Right renal cortex interstitium (tissue), 3 donors: ENCODE measurements around the gene PCDH18. TPM values are rescaled to one million over a fixed set of nuclear protein-coding genes. Genes with fewer than 3 reads are reported as not detected.
"Not testable (repeated sequence)": the region's sequence is repeated elsewhere in the genome, so short reads cannot be mapped to it uniquely, and the experiment has no call there.

Experiments used
- DNase-seq, 3 donors: peaks; one replicate each; pipeline ENCODE4 v3.0.0-alpha.2; 2013; ENCODE audit warnings: low read depth in 3 of 3, low spot score in 2 of 3
- polyA plus RNA-seq, 3 donors: library from polyadenylated mRNA; unstranded; fragments of 120-200 nt; gene quantifications; one replicate each; pipeline ENCODE4 v1.2.1, GENCODE V29; 2013; ENCODE audit not compliant: insufficient read length in 3 of 3

The PCDH18 gene
- polyA plus RNA-seq, 3 donors: 186 to 215 (median 187) TPM

GRCh38 chr4:137531168-137531985 is 917 bp downstream of the PCDH18 start:
- DNase-seq: peak in 1 of 3 donors; percentile 54

DNA sequence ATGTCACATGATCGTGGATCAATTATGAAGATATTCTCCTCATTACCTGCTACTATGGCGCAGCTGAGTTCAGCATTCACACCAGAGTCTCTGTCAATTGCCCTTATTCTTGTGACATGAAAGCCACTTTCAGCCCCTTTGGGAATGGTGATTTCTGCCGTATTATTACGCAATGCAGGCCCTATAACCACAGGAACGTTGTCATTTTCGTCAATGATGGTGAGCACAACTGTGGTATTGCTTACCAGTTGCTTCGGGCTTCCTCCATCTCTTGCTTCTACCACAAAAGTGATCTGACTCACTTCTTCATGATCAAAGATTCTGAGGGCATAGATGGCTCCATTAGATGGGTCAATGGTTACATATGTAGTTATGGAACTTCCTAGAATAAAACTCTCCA is 2.1 kb downstream of the PCDH18 start:
- DNase-seq: no peak

- DNase-seq: no peak
Observed at GRCh38 chr4:137529432-137529831, 2.9 kb downstream of the PCDH18 start.

- DNase-seq: no peak
Observed at GRCh38 chr4:137528673-137529072, 3.6 kb downstream of the PCDH18 start.

GRCh38 chr4:137526681-137527080 is 5.6 kb downstream of the PCDH18 start:
- no peak for DNase-seq

DNA sequence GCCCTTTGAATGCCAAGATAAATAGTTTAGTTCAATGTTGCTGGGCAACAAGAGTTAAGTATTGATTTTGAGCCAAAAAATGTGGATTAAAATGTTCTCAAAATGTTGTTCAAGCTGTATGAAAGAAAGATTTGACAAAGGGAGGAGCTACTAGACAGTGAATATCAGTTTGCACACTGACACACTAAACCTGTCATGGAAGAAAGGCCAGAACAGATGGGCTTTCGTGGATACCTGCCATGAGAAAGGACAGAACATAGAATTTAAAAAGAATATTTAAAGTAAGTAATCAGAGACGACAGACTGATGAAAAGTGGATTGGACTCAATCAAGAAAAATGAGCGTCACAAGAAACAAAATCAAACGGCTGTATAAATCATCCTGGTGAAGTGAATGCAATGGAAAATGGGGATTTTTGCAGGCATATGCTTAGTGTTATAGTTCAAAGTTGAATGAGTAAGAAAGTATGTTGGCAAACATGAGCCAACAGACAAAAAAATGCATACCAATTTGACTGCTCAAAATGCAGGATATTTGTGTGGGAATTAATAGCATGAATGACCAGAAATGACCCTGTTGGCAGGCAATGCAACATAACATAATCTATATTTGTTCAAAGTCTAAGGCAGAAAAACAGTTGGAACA is 7.4 kb downstream of the PCDH18 start:
- DNase-seq: no peak

DNA sequence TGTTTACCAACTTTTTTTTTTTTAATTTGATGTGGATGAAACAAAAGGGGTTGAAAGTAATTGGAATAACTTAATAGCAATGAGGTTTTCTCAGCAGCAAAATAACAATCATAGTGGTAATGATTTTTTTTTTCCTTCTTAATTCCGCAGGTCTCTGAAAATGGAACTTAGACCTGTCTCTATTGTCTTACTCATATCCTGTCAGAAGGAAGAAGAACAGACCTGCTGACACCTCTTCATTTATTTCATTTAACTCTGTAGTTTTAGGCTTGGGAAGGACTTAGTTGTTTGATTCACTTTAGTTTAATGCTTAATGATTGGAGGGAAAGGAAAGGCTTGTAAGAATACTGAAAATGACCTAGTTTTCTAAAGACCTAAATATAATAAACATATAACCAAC is 9.0 kb downstream of the PCDH18 start:
- no peak for DNase-seq

- DNase-seq: no peak
Observed at GRCh38 chr4:137521053-137521452, 11.2 kb downstream of the PCDH18 start.

DNA sequence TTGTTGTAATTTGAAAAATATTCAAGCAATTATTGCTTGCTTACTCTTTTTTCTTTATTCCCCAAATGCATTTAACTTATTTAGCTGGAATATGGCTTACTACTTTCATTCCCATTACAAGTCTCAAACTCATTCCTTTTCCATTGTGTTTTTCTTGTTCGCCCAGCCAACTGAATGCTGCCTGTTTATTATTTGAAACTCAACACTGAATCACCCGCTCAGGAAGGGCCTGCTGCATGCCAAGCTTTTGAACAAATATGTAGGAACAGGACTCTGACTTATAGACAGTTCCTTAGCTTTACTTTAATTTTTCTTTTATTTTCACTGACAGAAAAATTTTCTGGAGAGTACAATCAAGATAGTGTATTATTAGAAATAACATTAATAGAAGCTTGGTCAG is 12.9 kb downstream of the PCDH18 start:
- DNase-seq: no peak

DNA sequence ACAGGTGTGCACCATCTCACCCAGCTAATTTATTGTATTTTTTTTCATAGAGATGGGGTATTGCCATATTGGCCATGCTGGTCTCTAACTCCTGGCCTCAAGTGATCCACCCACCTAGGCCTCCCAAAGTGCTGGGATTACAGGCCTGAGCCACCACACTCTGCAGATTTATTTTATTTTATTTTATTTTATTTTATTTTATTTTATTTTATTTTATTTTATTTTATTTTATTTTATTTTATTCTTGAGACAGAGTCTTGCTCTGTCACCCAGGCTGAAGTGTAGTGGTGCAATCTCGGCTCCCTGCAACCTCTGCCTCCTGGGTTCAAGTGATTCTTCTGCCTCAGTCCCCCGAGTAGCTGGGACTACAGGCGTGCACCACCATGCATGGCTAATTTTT is 15.0 kb downstream of the PCDH18 start:
- not testable (repeated sequence) for DNase-seq

DNA sequence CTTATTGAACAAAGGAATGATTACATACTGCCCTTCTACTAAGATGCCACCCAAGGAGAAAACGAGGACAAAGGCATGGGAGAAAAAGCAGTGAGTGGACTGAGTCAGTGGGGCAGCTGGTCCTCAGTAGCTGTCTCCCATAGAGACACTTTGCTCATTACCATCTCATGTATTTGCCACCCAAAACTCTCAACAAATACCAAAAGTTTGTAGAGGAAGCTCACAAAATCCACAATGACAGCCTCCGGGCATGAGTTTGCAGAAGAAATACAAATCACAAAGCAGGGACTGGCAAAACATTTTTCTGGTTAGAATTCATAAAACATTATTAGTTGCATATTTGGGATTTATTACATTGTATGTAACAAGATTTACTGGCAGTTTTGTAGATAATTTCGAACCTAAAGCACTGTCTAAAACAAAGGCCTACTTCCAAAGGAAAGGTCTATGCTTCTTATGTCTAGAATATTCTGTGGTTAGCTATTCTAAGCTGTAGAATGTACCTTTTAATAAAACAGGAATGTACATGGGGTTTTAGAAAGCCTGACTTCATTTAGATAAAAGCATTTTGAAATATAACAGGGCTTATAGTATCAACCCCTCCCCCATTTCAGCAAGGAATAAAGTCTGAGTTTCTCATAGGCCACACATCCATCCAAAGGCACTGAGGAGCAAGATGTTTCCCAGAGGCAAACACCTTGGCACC is 17.7 kb downstream of the PCDH18 start:
- no peak for DNase-seq

DNA sequence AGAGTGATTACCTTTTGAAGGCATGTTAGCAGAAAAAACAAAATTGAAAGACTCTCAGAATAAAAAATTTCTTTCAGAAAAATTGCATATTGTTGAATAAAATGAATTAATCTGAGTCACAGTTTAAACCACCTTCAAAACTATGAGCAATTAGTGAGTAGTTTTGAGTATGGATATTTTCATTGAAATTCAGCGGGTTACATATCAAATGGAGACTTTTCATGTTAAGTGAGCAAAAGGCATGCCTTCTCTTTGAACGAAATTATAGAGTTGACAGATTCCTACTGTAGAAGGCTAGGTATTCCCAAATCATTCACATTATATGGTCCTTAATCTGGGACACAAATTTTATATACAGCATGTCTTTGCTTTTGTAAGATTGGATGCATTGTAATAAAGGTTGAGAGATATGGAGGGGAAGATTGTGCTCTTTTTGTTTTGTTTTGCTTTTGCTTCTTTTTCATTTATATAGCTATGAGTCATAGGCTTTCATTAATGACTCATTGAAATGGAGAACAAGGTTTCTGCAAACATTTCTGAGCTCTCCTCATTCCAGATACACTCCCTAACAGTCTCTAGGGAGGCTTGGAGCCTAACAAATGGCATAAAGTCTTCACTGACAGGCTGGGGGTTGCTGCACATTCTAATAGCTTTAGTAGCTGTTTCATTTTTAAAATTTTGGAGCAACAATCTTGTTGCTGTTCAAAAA is 21.6 kb downstream of the PCDH18 start:
- no peak for DNase-seq

GRCh38 chr4:137509855-137510282 is 22.4 kb downstream of the PCDH18 start:
- no peak for DNase-seq

- DNase-seq: no peak
Observed at GRCh38 chr4:137502339-137503129, 29.8 kb downstream of the PCDH18 start.

GRCh38 chr4:137496267-137496666 is 36.0 kb downstream of the PCDH18 start:
- not testable (repeated sequence) for DNase-seq

GRCh38 chr4:137495578-137495977 is 36.7 kb downstream of the PCDH18 start:
- DNase-seq: no peak

- not testable (repeated sequence) for DNase-seq
Observed at GRCh38 chr4:137483313-137483959, 48.9 kb downstream of the PCDH18 start.

DNA sequence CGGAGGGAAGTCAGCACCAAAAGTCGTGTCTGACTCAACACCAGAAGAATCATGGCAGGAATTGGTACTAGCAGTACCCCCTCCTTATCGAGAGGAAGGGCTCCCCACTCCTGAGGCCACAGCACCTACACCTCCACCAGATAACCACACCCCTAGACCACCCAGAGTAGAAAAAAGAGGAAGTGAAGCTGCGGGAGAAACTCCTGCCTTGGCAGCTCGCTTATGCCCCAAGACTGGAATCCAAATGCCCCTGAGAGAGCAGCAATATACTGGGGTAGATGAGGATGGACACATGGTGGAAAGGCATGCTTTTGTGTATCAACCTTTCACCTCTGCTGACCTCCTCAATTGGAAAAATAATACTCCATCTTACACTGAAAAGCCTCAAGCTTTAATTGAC is 52.6 kb downstream of the PCDH18 start:
- not testable (repeated sequence) for DNase-seq

- DNase-seq: no peak
Observed at GRCh38 chr4:137476345-137476744, 55.9 kb downstream of the PCDH18 start.
